ENCODE measurements around the gene LAGE3.
A peak's percentile ranks its signal among the peaks of the same experiment; 100 is the strongest.

The LAGE3 gene

DNA sequence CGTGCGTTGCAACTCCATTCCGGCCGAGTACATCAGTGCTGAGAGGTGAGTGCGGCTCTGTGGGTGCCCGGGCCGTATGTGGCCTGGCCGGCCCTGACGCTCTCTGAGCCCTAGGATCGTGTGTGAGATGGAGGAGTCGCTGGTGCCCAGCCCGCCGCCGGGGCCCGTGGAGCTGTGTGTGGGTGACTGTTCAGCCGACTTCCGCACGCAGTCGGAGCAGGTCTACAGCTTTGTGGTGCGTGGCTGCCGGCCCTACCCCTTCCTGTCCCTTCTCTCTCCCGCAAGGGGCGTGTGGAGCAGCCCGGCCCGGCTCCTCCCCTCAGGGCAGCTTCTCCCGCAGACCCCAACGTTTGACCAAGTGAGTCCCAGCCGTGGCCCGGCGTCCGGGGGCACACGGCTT is 13.0 kb downstream of the LAGE3 start:
- no peak for TF ChIP-seq CTCF (IDR thresholded peaks at IDR 0.05; ENCODE audit: low read depth, low read length)
- no peak overlapping the region for H3K4me3 ChIP-seq (ENCODE audit: low read depth, low read length)
- no peak for DNase-seq (ENCODE audit: low read depth, low spot score)
- in situ Hi-C loops (cut with HindIII; ENCODE audit: low sequenced_read_pairs) = no loop called here

GRCh38 chrX:154465601-154466000 is 13.5 kb downstream of the LAGE3 start:
- no peak for DNase-seq (ENCODE audit: low read depth, low spot score)
- TF ChIP-seq CTCF (IDR thresholded peaks at IDR 0.05; ENCODE audit: low read depth, low read length) = no peak
- in situ Hi-C loops (cut with HindIII; ENCODE audit: low sequenced_read_pairs) = no loop called here
- H3K4me3 ChIP-seq (ENCODE audit: low read depth, low read length) = no peak overlapping the region

DNA sequence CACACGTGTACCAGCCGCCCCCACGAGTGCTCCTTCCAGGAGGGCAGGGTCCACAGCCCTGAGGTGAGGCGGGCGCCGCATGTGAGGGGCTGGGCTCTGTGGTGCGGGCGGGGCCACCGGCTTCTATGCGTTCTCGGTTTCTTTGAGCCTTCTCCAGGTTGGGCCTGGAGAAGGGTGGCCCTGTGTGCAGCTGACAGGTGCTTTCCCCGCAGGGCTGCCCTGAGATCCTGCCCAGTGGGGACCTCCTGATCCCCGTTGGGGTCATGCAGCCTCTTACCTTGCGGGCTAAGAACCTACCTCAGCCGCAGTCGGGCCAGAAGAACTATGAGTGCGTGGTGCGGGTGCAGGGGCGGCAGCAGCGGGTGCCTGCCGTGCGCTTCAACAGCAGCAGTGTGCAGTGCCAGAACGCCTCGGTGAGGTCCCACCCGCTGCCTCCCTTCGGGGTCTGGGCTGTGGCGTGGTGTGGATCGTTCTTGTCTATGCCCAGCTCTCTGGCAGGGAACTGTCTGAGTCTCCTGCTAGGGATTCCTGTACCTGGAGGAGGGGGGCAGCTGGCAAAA is 14.2 kb downstream of the LAGE3 start:
- in situ Hi-C loops (cut with HindIII; ENCODE audit: low sequenced_read_pairs) = no loop called here
- no peak for DNase-seq (ENCODE audit: low read depth, low spot score)
- no peak overlapping the region for H3K4me3 ChIP-seq (ENCODE audit: low read depth, low read length)
- no peak for TF ChIP-seq CTCF (IDR thresholded peaks at IDR 0.05; ENCODE audit: low read depth, low read length)

DNA sequence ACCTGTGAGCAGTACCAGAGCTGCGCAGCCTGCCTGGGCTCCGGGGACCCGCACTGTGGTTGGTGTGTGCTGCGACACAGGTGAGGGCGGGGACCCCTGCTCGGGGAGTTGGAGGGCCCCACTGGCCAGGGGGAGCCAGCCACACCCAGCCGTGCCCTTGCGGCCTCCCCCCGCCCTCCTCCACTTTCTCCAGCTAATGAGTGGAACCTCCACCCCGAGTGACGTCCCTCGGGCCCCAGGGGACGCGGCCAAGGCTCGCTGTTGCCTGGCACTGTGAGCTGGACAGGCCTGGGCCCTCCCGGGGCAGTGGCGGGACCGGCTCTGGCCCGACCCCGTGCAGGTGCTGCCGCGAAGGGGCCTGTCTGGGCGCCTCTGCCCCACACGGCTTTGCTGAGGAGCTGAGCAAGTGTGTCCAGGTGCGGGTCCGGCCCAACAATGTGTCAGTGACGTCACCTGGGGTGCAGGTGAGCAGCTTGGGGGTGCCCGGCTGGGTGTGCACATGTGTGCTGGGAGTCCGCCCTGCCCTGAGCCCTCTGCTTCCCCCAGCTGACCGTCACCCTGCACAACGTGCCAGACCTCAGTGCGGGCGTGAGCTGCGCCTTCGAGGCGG is 15.4 kb downstream of the LAGE3 start:
- no peak overlapping the region for H3K4me3 ChIP-seq (ENCODE audit: low read depth, low read length)
- TF ChIP-seq CTCF (IDR thresholded peaks at IDR 0.05; ENCODE audit: low read depth, low read length) = no peak
- DNase-seq (ENCODE audit: low read depth, low spot score) = no peak
- in situ Hi-C loops (cut with HindIII; ENCODE audit: low sequenced_read_pairs) = no loop called here

DNA sequence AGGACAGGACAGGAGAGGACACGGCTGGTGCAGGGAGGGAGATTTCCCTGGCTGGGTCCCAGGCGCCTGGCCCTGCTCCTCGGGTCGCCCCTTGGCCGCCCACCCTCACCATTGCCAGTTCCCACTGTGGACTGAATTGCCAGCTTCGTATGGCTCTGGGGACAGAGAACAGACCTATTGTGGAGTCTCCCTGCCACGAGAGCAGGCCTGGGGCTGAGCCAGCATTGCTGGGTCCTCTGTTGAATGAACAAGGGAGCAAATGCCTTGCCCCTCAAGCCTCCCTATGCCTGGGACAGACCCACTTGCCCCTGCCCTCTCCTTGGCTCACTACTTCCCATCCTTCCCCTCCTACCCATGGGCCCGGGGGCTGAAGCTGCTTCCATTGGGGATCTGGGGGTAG is 16.7 kb downstream of the LAGE3 start:
- TF ChIP-seq CTCF (IDR thresholded peaks at IDR 0.05; ENCODE audit: low read depth, low read length) = no peak
- in situ Hi-C loops (cut with HindIII; ENCODE audit: low sequenced_read_pairs) = no loop called here
- DNase-seq (ENCODE audit: low read depth, low spot score) = no peak
- no peak overlapping the region for H3K4me3 ChIP-seq (ENCODE audit: low read depth, low read length)

- peak; percentile 11 for TF ChIP-seq CTCF (IDR thresholded peaks at IDR 0.05; ENCODE audit: low read depth, low read length)
- peak overlapping the region; percentile 65 for H3K4me3 ChIP-seq (ENCODE audit: low read depth, low read length)
- no peak for DNase-seq (ENCODE audit: low read depth, low spot score)
- in situ Hi-C loops (cut with HindIII; ENCODE audit: low sequenced_read_pairs) = no loop called here
These were observed 18.8 kb downstream of the LAGE3 start for GRCh38 chrX:154460326-154460725.

All from astrocyte of the spinal cord (primary cell).